Measurements from ENCODE around the gene ARID4A.
"Not testable (repeated sequence)": the region's sequence is repeated elsewhere in the genome, so short reads cannot be mapped to it uniquely, and the experiment has no call there.

The ARID4A gene

GRCh38 chr14:58408681-58409215 is 110.4 kb downstream of the ARID4A start:
- in situ Hi-C loops (cut with HindIII; ENCODE audit: low pct_ligation_motif_present, low pct_unique_long_range_greater_than_20kb, low sequenced_read_pairs), result no loop called here
- no peak for DNase-seq

- in situ Hi-C loops (cut with HindIII; ENCODE audit: low pct_ligation_motif_present, low pct_unique_long_range_greater_than_20kb, low sequenced_read_pairs), result no loop called here
- no peak for DNase-seq
Measured at GRCh38 chr14:58414845-58415244, 116.5 kb downstream of the ARID4A start.

DNA sequence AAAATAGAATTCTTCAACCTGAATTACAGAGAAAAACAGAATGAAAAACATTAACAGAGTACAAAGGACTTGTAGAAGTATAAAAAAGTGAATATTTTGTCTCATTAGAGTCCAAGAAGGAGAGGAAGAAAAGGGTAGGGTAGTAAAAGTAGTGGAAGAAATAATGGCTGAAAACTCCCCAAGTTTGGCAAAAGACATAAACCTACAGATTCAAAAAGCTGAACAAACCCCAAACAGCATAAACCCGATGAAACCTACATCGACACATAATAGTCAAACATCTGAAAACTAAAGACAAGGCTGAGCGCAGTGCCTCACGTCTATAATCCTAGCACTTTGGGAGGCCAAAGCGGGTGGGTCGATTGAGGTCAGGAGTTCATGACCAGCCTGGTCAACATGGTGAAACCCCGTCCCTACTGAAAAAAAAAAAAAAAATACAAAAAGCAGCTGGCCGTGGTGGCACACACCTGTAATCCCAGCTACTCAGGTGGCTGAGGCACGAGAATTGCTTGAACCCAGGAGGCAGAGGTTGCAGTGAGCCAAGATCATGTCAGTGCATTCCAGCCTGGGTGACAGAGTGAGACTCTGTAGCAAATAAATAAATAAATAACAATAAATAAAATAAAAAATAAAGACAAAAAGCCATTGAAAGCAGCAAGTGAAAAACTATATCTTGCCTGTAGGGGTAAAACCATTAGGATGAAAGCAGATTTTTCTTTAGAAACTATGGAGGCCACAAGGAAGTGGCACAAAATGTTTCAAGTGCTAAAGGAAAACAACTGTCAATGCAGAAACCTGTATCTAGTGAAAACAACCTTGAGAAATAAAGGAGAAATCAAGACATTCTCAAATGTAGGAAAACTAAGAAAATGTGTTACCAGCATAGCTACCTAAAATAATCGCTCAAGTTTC is 117.5 kb downstream of the ARID4A start:
- no peak for DNase-seq
- in situ Hi-C loops (cut with HindIII; ENCODE audit: low pct_ligation_motif_present, low pct_unique_long_range_greater_than_20kb, low sequenced_read_pairs), result no loop called here

GRCh38 chr14:58416934-58417333 is 118.6 kb downstream of the ARID4A start:
- DNase-seq; in situ Hi-C loops (cut with HindIII; ENCODE audit: low pct_ligation_motif_present, low pct_unique_long_range_greater_than_20kb, low sequenced_read_pairs): not testable (repeated sequence)

Measured in ACHN (cell line).